Endodermal cell (in vitro differentiated cells): ENCODE results near the gene CAP2. TPM values are rescaled to one million over a fixed set of nuclear protein-coding genes. Genes with fewer than 3 reads are reported as not detected.

Experiments
- DNase-seq: peaks from one replicate; pipeline ENCODE4 v3.0.0-alpha.2; 2017
- H3K27ac ChIP-seq: 2 replicates; pipeline ENCODE4 v1.5.1; 2013; ENCODE audit warnings: mild to moderate bottlenecking, low read depth, low read length, moderate library complexity
- H3K27me3 ChIP-seq: 2 replicates; pipeline ENCODE4 v1.6.1; 2013; ENCODE audit warnings: mild to moderate bottlenecking, low read length, moderate library complexity; ENCODE audit not compliant: insufficient read depth, control insufficient read depth, poor library complexity, severe bottlenecking
- H3K36me3 ChIP-seq: 2 replicates; pipeline ENCODE4 v1.7.0; 2013; ENCODE audit warnings: mild to moderate bottlenecking, low read length, moderate library complexity; ENCODE audit not compliant: control insufficient read depth, insufficient read depth
- H3K4me1 ChIP-seq: one replicate; pipeline ENCODE4 v1.7.0; 2013; ENCODE audit warnings: low read length; ENCODE audit not compliant: control insufficient read depth, insufficient read depth
- H3K4me3 ChIP-seq: 2 replicates; pipeline ENCODE4 v1.5.1; 2013; ENCODE audit warnings: mild to moderate bottlenecking, low read length, moderate library complexity
- H3K9ac ChIP-seq: 2 replicates; pipeline ENCODE4 v1.6.1; 2013; ENCODE audit warnings: mild to moderate bottlenecking, low read length, moderate library complexity; ENCODE audit not compliant: poor library complexity, severe bottlenecking; ENCODE audit errors: extremely low read depth
- H3K9me3 ChIP-seq: 2 replicates; pipeline ENCODE4 v1.6.1; 2013; ENCODE audit warnings: mild to moderate bottlenecking, low read length, moderate library complexity; ENCODE audit not compliant: control insufficient read depth
- H3K27ac Mint-ChIP-seq: 2 replicates; pipeline ENCODE4 v1.8.0; 2020; ENCODE audit warnings: mixed read lengths
- H3K27me3 Mint-ChIP-seq: 2 replicates; pipeline ENCODE4 v1.8.0; 2021; ENCODE audit warnings: mild to moderate bottlenecking, mixed read lengths; ENCODE audit not compliant: insufficient read depth
- H3K36me3 Mint-ChIP-seq: 2 replicates; pipeline ENCODE4 v1.8.0; 2020; ENCODE audit warnings: low read depth, mixed read lengths
- H3K4me1 Mint-ChIP-seq: 2 replicates; pipeline ENCODE4 v1.8.0; 2020; ENCODE audit warnings: mixed read lengths
- H3K4me3 Mint-ChIP-seq: 2 replicates; pipeline ENCODE4 v1.8.0; 2020; ENCODE audit warnings: mild to moderate bottlenecking, moderate library complexity, mixed read lengths
- H3K9me3 Mint-ChIP-seq: 2 replicates; pipeline ENCODE4 v1.8.0; 2020; ENCODE audit warnings: mild to moderate bottlenecking, mixed read lengths
- WGBS, 2 experiments: methylation state at CpG; one replicate each; pipeline versions ENCODE4 v1.1.5 to v1.1.7; 2013; ENCODE audit warnings: missing lambda C conversion rate in 2 of 2, mixed read lengths in 1 of 2; ENCODE audit not compliant: insufficient coverage in 1 of 2, insufficient read length in 1 of 2; 5-methylcytosine and 5-hydroxymethylcytosine counted together
- total RNA-seq, 2 donors: library from RNA; stranded (reverse); fragmentation: NEBNext Ultra II Directional in 1 of 2; extraction: Animal tissue kit (Norgen Biotek cat#: 25700) in 1 of 2; gene quantifications; 2 replicates in 1 of 2; 3 replicates in 1 of 2; pipeline ENCODE4 v1.2.1, GENCODE V29; 2021
- TF ChIP-seq, protein P1 (sequence below): fragments of 200-600 bp; sonication (generic); conservative IDR thresholded peaks from 2 replicates; pipeline ENCODE4 v1.5.0; 2021; ENCODE audit warnings: antibody characterized with exemption, mild to moderate bottlenecking

Gene CAP2
- total RNA-seq, 2 donors from 2014 or later = 29.8 to 35.9 TPM

DNA sequence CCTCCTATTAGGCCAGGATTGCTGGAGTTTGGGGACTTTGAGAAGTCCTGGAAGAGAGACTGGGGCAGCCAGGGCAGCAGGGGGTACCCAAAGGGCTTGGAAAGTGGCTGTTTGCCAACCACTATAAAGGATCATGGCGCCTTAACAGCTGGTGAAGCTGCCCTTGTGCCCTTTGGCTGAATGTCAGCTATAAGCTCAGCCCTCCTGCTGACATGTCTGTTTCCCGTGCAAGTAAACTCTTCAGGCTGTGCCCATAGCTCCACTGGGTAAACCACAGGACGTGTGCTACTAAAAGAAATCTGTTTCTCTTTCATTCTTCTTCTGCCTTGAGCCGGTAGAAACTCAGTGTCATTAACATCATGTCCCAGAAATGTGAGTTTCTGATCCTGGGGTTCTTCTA lies 97.3 kb downstream of the CAP2 start:
- TF ChIP-seq, protein P1, sequence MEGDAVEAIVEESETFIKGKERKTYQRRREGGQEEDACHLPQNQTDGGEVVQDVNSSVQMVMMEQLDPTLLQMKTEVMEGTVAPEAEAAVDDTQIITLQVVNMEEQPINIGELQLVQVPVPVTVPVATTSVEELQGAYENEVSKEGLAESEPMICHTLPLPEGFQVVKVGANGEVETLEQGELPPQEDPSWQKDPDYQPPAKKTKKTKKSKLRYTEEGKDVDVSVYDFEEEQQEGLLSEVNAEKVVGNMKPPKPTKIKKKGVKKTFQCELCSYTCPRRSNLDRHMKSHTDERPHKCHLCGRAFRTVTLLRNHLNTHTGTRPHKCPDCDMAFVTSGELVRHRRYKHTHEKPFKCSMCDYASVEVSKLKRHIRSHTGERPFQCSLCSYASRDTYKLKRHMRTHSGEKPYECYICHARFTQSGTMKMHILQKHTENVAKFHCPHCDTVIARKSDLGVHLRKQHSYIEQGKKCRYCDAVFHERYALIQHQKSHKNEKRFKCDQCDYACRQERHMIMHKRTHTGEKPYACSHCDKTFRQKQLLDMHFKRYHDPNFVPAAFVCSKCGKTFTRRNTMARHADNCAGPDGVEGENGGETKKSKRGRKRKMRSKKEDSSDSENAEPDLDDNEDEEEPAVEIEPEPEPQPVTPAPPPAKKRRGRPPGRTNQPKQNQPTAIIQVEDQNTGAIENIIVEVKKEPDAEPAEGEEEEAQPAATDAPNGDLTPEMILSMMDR = no peak
- Mint-ChIP-seq H3K4me1 (peaks cover 3% of the 10 kb centered on the region), H3K36me3 (peaks cover 58% of the 10 kb centered on the region), H3K4me3 (no peak overlapping the region), H3K27me3 (no peaks in the 10 kb centered on the region), H3K9me3 (no peaks in the 10 kb centered on the region), H3K27ac (no peak overlapping the region)
- Histone ChIP-seq H3K36me3 (peaks cover 52% of the 10 kb centered on the region), H3K9ac (no peak overlapping the region), H3K4me1 (no peaks in the 10 kb centered on the region), H3K9me3 (peaks cover 3% of the 10 kb centered on the region), H3K27ac (no peak overlapping the region), H3K4me3 (no peak overlapping the region), H3K27me3 (no peaks in the 10 kb centered on the region)
- 88 to 91% methylated on average over 4 of the region's 4 CpGs for WGBS, 2 experiments
- no peak for DNase-seq

DNA sequence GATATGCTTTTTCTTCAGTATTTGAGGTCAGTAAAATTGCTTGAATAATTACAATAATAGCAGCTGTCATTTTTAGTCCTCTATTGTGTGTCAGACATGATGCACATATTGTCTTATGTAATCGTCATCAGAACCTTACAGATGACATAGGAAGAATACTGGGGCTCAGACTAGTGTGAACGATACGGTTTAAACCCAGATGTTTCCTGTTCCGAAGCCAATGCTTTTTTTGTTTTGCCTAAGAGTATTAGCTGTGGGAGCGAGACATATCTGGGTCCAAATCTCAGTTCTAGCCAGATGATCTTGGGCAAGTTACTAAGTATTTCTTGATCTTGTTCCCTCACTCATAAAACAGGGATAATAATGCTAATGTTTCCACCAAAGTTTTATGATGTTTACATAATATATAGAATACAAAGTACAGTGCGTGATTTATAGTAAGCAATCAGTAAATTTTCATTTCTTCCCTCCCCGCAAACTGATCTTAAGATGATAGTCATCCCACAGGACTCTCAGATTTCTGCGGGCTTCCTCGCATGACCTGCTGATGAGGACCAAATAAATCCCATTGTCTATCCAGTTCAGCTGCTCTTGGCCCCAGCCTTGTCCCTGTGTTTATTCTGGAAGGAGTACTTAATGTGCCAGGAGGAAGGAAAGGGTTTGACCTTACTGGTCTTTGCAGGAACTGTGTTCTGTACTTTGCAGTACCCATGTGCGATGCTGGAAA lies 98.2 kb downstream of the CAP2 start:
- no peaks in the 10 kb centered on the region for H3K27me3 ChIP-seq
- Mint-ChIP-seq H3K27ac (no peak overlapping the region), H3K4me3 (no peak overlapping the region)

DNA sequence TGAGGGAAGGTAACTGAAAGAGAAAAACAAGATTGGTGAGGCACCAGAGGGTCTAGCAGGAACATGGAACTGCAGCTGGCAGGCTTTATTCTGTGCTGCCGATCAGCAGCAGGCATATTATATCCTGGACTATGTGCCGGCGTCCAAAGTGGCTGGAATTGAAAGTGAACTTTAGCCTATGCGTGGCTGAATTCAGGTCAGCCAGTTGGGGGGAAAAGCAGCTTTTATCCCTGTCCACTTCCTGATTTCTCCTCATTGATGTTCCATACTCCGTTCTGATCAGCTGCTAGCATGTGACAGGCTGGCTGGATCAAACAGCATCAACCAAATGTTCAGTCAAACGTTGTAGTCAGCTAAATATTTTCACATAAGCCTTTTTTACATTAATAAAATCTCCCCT lies 99.0 kb downstream of the CAP2 start:
- TF ChIP-seq, protein P1 = no peak
- H3K36me3 ChIP-seq = peaks cover 41% of the 10 kb centered on the region
- no peaks in the 10 kb centered on the region for H3K4me1 ChIP-seq
- no peak overlapping the region for H3K9ac ChIP-seq
- Mint-ChIP-seq H3K27me3 (no peaks in the 10 kb centered on the region), H3K4me1 (peaks cover 4% of the 10 kb centered on the region), H3K27ac (no peak overlapping the region), H3K4me3 (no peak overlapping the region), H3K36me3 (peaks cover 44% of the 10 kb centered on the region), H3K9me3 (no peaks in the 10 kb centered on the region)
- no peaks in the 10 kb centered on the region for H3K9me3 ChIP-seq
- DNase-seq = no peak
- WGBS, 2 experiments = 95% methylated on average over 5 to 6 of the region's 6 CpGs
- no peaks in the 10 kb centered on the region for H3K27me3 ChIP-seq
- H3K27ac ChIP-seq = no peak overlapping the region
- H3K4me3 ChIP-seq = no peak overlapping the region

More for the DNA sequence above, 98.2 kb downstream of the CAP2 start:
- Histone ChIP-seq H3K9me3 (no peaks in the 10 kb centered on the region), H3K27ac (no peak overlapping the region), H3K4me1 (no peaks in the 10 kb centered on the region), H3K4me3 (no peak overlapping the region), H3K9ac (no peak overlapping the region), H3K36me3 (peaks cover 43% of the 10 kb centered on the region)
- TF ChIP-seq, protein P1 = no peak
- peaks cover 3% of the 10 kb centered on the region for H3K4me1 Mint-ChIP-seq
- WGBS, 2 experiments = 92 to 95% methylated on average over 6 to 10 of the region's 10 CpGs
- H3K9me3 Mint-ChIP-seq = no peaks in the 10 kb centered on the region
- H3K36me3 Mint-ChIP-seq = peaks cover 51% of the 10 kb centered on the region
- no peaks in the 10 kb centered on the region for H3K27me3 Mint-ChIP-seq
- no peak for DNase-seq
